HCT116 (cell line): Measurements from ENCODE around the gene PLCB4. TPM values are rescaled to one million over a fixed set of nuclear protein-coding genes. Genes with fewer than 3 reads are reported as not detected.

Source experiments
- ATAC-seq: fragments of 200-7000 bp; cut with Tn5 transposase; 2 replicates; pipeline ENCODE4 v1.9.1; 2020; ENCODE audit warnings: mild to moderate bottlenecking, moderate library complexity
- BruUV-seq: library from RNA; stranded (reverse); fragments of 400-500 nt; replicated peaks from 2 replicates; lab custom pipeline; 2021; lab: Mats Ljungman, UMichigan
- CTCF ChIA-PET: fragments of 300-600 bp; sonication (Branson Sonifier 250); formaldehyde crosslinking; loops from one replicate; lab custom pipeline; 2021; ENCODE audit warnings: antibody characterized with exemption; lab: Charles Lee
- POLR2A ChIA-PET: fragments of 300-600, 350-600 bp; sonication (Branson Sonifier 250); formaldehyde crosslinking; loops from one replicate; lab custom pipeline; 2021; ENCODE audit warnings: antibody characterized with exemption; lab: Charles Lee
- RAD21 ChIA-PET, 2 experiments: fragments of 300-600 bp; sonication (Branson Sonifier 250); formaldehyde crosslinking; loops; one replicate each; lab custom pipeline; 2023; ENCODE audit warnings: low total read pairs in 2 of 2; ENCODE audit not compliant: uncharacterized antibody in 2 of 2, unreplicated experiment in 2 of 2, low non-redundant PET in 1 of 2; lab: Charles Lee
- DNase-seq: peaks from one replicate; pipeline ENCODE4 v3.0.0-alpha.2; 2010; ENCODE audit warnings: low read depth, low spot score
- H2AFZ ChIP-seq: fragments of 200-600 bp; shearing (Covaris generic), sonication (generic); 2 replicates; pipeline ENCODE4 v1.6.1; 2017; ENCODE audit warnings: low read depth, mixed run types, mixed read lengths, antibody characterized with exemption, low read length; ENCODE audit not compliant: poor library complexity, severe bottlenecking
- H3K27ac ChIP-seq: 2 replicates; pipeline ENCODE4 v1.5.1; 2012; ENCODE audit warnings: low read depth, low read length
- H3K27me3 ChIP-seq: fragments of 200-600 bp; sonication (generic); 2 replicates; pipeline ENCODE4 v1.6.1; 2016; ENCODE audit warnings: mixed run types, low read length, mixed read lengths; ENCODE audit not compliant: insufficient read depth
- H3K36me3 ChIP-seq, 2 experiments: fragments of 200-500 bp in 1 of 2; fragments of 200-600 bp in 1 of 2; sonication (Bioruptor generic) in 1 of 2; sonication (generic) in 1 of 2; 2 replicates each; pipeline versions ENCODE4 v1.5.1 to v1.6.1; 2014 to 2016; ENCODE audit warnings: low read length in 2 of 2, inconsistent platforms in 1 of 2, mixed read lengths in 1 of 2, mixed run types in 1 of 2; ENCODE audit not compliant: insufficient read depth in 2 of 2, control insufficient read depth in 1 of 2
- H3K4me1 ChIP-seq, 2 experiments: fragments of 200-600 bp in 1 of 2; sonication (generic) in 1 of 2; 2 replicates each; pipeline versions ENCODE4 v1.5.1 to v1.6.1; 2012 to 2017; ENCODE audit warnings: low read length in 2 of 2, inconsistent platforms in 1 of 2, mild to moderate bottlenecking in 1 of 2, mixed read lengths in 1 of 2, mixed run types in 1 of 2, moderate library complexity in 1 of 2; ENCODE audit not compliant: insufficient read depth in 2 of 2, control insufficient read depth in 1 of 2
- H3K4me2 ChIP-seq: fragments of 200-600 bp; sonication (generic); 2 replicates; pipeline ENCODE4 v1.6.1; 2017; ENCODE audit warnings: mixed run types, low read length, mixed read lengths
- H3K4me3 ChIP-seq, 2 experiments: fragments of 200-600 bp in 1 of 2; sonication (generic) in 1 of 2; replicated peaks in 1 of 2; 2 replicates each; pipeline ENCODE4 v1.5.1; 2011 to 2016; ENCODE audit warnings: low read length in 2 of 2, control low read depth in 1 of 2, low read depth in 1 of 2, mild to moderate bottlenecking in 1 of 2, mixed read lengths in 1 of 2, mixed run types in 1 of 2
- H3K79me2 ChIP-seq: fragments of 200-600 bp; sonication (generic); 2 replicates; pipeline ENCODE4 v1.6.1; 2017; ENCODE audit warnings: mild to moderate bottlenecking, mixed run types, low read length, moderate library complexity, mixed read lengths; ENCODE audit not compliant: insufficient read depth
- H3K9ac ChIP-seq: fragments of 200-600 bp; sonication (generic); 2 replicates; pipeline ENCODE4 v1.6.1; 2016; ENCODE audit warnings: low read length, mixed read lengths
- H3K9me2 ChIP-seq: fragments of 200-600 bp; sonication (generic), shearing (Covaris generic); 2 replicates; pipeline ENCODE4 v1.6.1; 2017; ENCODE audit warnings: mixed run types, mild to moderate bottlenecking, moderate library complexity; ENCODE audit not compliant: insufficient read depth
- H3K9me3 ChIP-seq, 2 experiments: fragments of 200-500 bp in 1 of 2; fragments of 200-600 bp in 1 of 2; sonication (Bioruptor generic) in 1 of 2; sonication (generic) in 1 of 2; 2 replicates each; pipeline ENCODE4 v1.6.1; 2014 to 2017; ENCODE audit warnings: low read length in 2 of 2, mixed read lengths in 2 of 2, inconsistent platforms in 1 of 2, low read depth in 1 of 2, mild to moderate bottlenecking in 1 of 2, mixed run types in 1 of 2, moderate library complexity in 1 of 2; ENCODE audit not compliant: control insufficient read depth in 1 of 2, insufficient read depth in 1 of 2
- H4K20me1 ChIP-seq: fragments of 200-600 bp; sonication (generic), shearing (Covaris generic); 2 replicates; pipeline ENCODE4 v1.6.1; 2017; ENCODE audit warnings: mixed run types, mild to moderate bottlenecking, moderate library complexity; ENCODE audit not compliant: insufficient read depth
- CBX3 ChIP-seq: IDR thresholded peaks from 2 replicates; pipeline ENCODE4 v1.6.1; 2012; ENCODE audit warnings: low read depth
- CEBPB ChIP-seq: IDR thresholded peaks from 2 replicates; pipeline ENCODE4 v1.6.1; 2012; ENCODE audit warnings: low read depth
- CTCF ChIP-seq, 3 experiments: fragments of 200-600 bp in 1 of 3; sonication (generic) in 1 of 3; IDR thresholded peaks in 2 of 3; conservative IDR thresholded peaks in 1 of 3; 2 replicates each; pipeline ENCODE4 v1.5.1; 2012 to 2017; ENCODE audit warnings: low read depth in 2 of 3, low read length in 2 of 3, antibody characterized with exemption in 1 of 3, borderline replicate concordance in 1 of 3, control low read depth in 1 of 3, mild to moderate bottlenecking in 1 of 3, mixed read lengths in 1 of 3, mixed run types in 1 of 3, moderate library complexity in 1 of 3; ENCODE audit not compliant: insufficient read depth in 1 of 3
- EGR1 ChIP-seq: IDR thresholded peaks from 2 replicates; pipeline ENCODE4 v1.6.1; 2012; ENCODE audit warnings: low read depth
- ELF1 ChIP-seq: IDR thresholded peaks from 2 replicates; pipeline ENCODE4 v1.6.1; 2012; ENCODE audit warnings: low read depth, borderline replicate concordance
- EZH2 ChIP-seq: fragments of 200-600 bp; sonication (generic); IDR thresholded peaks from 2 replicates; pipeline ENCODE4 v1.6.1; 2017; ENCODE audit warnings: antibody characterized with exemption, mixed run types
- FOSL1 ChIP-seq: IDR thresholded peaks from 2 replicates; pipeline ENCODE4 v1.6.1; 2012; ENCODE audit warnings: low read depth
- JUND ChIP-seq: IDR thresholded peaks from 2 replicates; pipeline ENCODE4 v1.6.1; 2012
- MAX ChIP-seq: IDR thresholded peaks from 2 replicates; pipeline ENCODE4 v1.6.1; 2012
- POLR2A ChIP-seq: IDR thresholded peaks from 2 replicates; pipeline ENCODE4 v1.7.0; 2011; ENCODE audit warnings: borderline replicate concordance; ENCODE audit not compliant: insufficient read depth, insufficient read length; ENCODE audit errors: extremely low read depth
- POLR2AphosphoS5 ChIP-seq: IDR thresholded peaks from 2 replicates; pipeline ENCODE4 v1.6.1; 2011; ENCODE audit warnings: mild to moderate bottlenecking, low read depth, low read length, moderate library complexity
- RAD21 ChIP-seq: IDR thresholded peaks from 2 replicates; pipeline ENCODE4 v1.6.1; 2012; ENCODE audit warnings: low read depth, mild to moderate bottlenecking
- REST ChIP-seq: IDR thresholded peaks from 2 replicates; pipeline ENCODE4 v1.6.1; 2012; ENCODE audit warnings: low read depth
- SIN3A ChIP-seq: IDR thresholded peaks from 2 replicates; pipeline ENCODE4 v1.6.1; 2012; ENCODE audit warnings: low read depth
- SP1 ChIP-seq: IDR thresholded peaks from 2 replicates; pipeline ENCODE4 v1.6.1; 2012; ENCODE audit warnings: low read depth
- SRF ChIP-seq: IDR thresholded peaks from 2 replicates; pipeline ENCODE4 v1.6.1; 2012; ENCODE audit warnings: low read depth
- TCF7L2 ChIP-seq: IDR thresholded peaks from 2 replicates; pipeline ENCODE4 v1.7.0; 2011; ENCODE audit warnings: borderline replicate concordance, inconsistent platforms; ENCODE audit not compliant: insufficient read depth, insufficient read length; ENCODE audit errors: extremely low read depth
- YY1 ChIP-seq: IDR thresholded peaks from 2 replicates; pipeline ENCODE4 v1.6.1; 2011; ENCODE audit warnings: low read length, low read depth, moderate library complexity, mild to moderate bottlenecking; ENCODE audit not compliant: insufficient replicate concordance; ENCODE audit errors: extremely low read depth
- ZFX ChIP-seq: fragments of 450-650 bp; IDR thresholded peaks from 2 replicates; pipeline ENCODE4 v1.6.1; 2017
- ZNF274 ChIP-seq: fragments of 200-500 bp; sonication (Bioruptor generic); IDR thresholded peaks from 2 replicates; pipeline ENCODE4 v1.6.1; 2014; ENCODE audit warnings: mild to moderate bottlenecking, low read depth, low read length, inconsistent platforms
- intact Hi-C: fragments of 100-400 bp; cut with micrococcal nuclease; formaldehyde crosslinking; loops from 2 replicates; pipeline ENCODE4 v1.10.0; 2022
- total RNA-seq: library from RNA; stranded (reverse); gene quantifications from one replicate; pipeline ENCODE4 v1.2.1, GENCODE V29; 2021; ENCODE audit not compliant: unreplicated experiment

PLCB4 gene
- total RNA-seq, 1 experiment from 2014 or later: 2.5 TPM

GRCh38 chr20:9198460-9198859, 129.6 kb downstream of the PLCB4 start:
- no peak for DNase-seq
- H4K20me1 ChIP-seq: no peaks in the 10 kb centered on the region
- no peaks in the 10 kb centered on the region for H3K27me3 ChIP-seq
- TF ChIP-seq FOSL1 (no peak), JUND (no peak), ELF1 (no peak), ZFX (no peak), SRF (no peak), TCF7L2 (no peak), YY1 (no peak), EZH2 (no peak), RAD21 (no peak), CBX3 (no peak), CTCF (IDR thresholded peaks at IDR 0.05 in 2 of 3, conservative IDR thresholded peaks at IDR 0.05 in 1 of 3; ENCODE audit: borderline replicate concordance in 1 of 3, insufficient read depth in 1 of 3, low read depth in 2 of 3, low read length in 2 of 3) (no peak), SP1 (no peak), REST (no peak), MAX (no peak), POLR2AphosphoS5 (no peak), POLR2A (no peak), EGR1 (no peak), SIN3A (no peak), ZNF274 (no peak), CEBPB (no peak)
- H3K9me3 ChIP-seq: no peaks in the 10 kb centered on the region
- H3K9ac ChIP-seq: no peak overlapping the region
- ChIA-PET POLR2A (no interaction called here), RAD21 (no interaction called here), CTCF (no interaction called here)
- H3K4me1 ChIP-seq: peaks cover 12 to 16% of the 10 kb centered on the region in 2 experiments
- no peak overlapping the region for H3K4me2 ChIP-seq
- H3K36me3 ChIP-seq: no peaks in the 10 kb centered on the region
- H3K79me2 ChIP-seq: no peaks in the 10 kb centered on the region
- no peak overlapping the region for H3K4me3 ChIP-seq
- H3K9me2 ChIP-seq: no peaks in the 10 kb centered on the region
- H2AFZ ChIP-seq: no peak overlapping the region
- ATAC-seq: no peak
- no TSS peak for BruUV-seq
- H3K27ac ChIP-seq: no peak overlapping the region
- intact Hi-C loops: no loop called here
